Amniotic stem cell (primary cell): ENCODE results near the gene MCUB.
"Not testable (repeated sequence)": the region's sequence is repeated elsewhere in the genome, so short reads cannot be mapped to it uniquely, and the experiment has no call there.

Experiments
- DNase-seq: peaks from one replicate; lab custom pipeline; 2025; lab: John Stamatoyannopoulos, UW

The MCUB gene

GRCh38 chr4:109579997-109580396 is 20.0 kb downstream of the MCUB start:
- DNase-seq, result not testable (repeated sequence)

- DNase-seq, result no peak
Observed at GRCh38 chr4:109588176-109588575, 28.1 kb downstream of the MCUB start.

- no peak for DNase-seq
Observed at GRCh38 chr4:109589119-109589518, 29.1 kb downstream of the MCUB start.

- no peak for DNase-seq
Observed at GRCh38 chr4:109589605-109590004, 29.6 kb downstream of the MCUB start.

GRCh38 chr4:109590905-109591304 is 30.9 kb downstream of the MCUB start:
- DNase-seq, result no peak

GRCh38 chr4:109592367-109592766 is 32.3 kb downstream of the MCUB start:
- no peak for DNase-seq

- DNase-seq, result not testable (repeated sequence)
Observed at GRCh38 chr4:109595123-109595522, 35.1 kb downstream of the MCUB start.

GRCh38 chr4:109596420-109597085 is 36.5 kb downstream of the MCUB start:
- not testable (repeated sequence) for DNase-seq

GRCh38 chr4:109599046-109599652 is 39.1 kb downstream of the MCUB start:
- no peak for DNase-seq

- DNase-seq, result no peak
Observed at GRCh38 chr4:109600431-109600830, 40.4 kb downstream of the MCUB start.

- no peak for DNase-seq
Observed at GRCh38 chr4:109601336-109601735, 41.3 kb downstream of the MCUB start.

GRCh38 chr4:109607976-109608375 is 47.9 kb downstream of the MCUB start:
- DNase-seq, result no peak

- DNase-seq, result no peak
Observed at GRCh38 chr4:109608879-109609278, 48.8 kb downstream of the MCUB start.

GRCh38 chr4:109609431-109609830 is 49.4 kb downstream of the MCUB start:
- DNase-seq, result no peak

GRCh38 chr4:109610489-109610888 is 50.4 kb downstream of the MCUB start:
- DNase-seq, result no peak

- no peak for DNase-seq
Observed at GRCh38 chr4:109611045-109611646, 51.1 kb downstream of the MCUB start.

GRCh38 chr4:109614015-109614414 is 54.0 kb downstream of the MCUB start:
- DNase-seq, result no peak

- no peak for DNase-seq
Observed at GRCh38 chr4:109614466-109614865, 54.4 kb downstream of the MCUB start.

GRCh38 chr4:109615742-109616141 is 55.7 kb downstream of the MCUB start:
- DNase-seq, result no peak

- no peak for DNase-seq
Observed at GRCh38 chr4:109616243-109616642, 56.2 kb downstream of the MCUB start.

- DNase-seq, result no peak
Observed at GRCh38 chr4:109622626-109623025, 62.6 kb downstream of the MCUB start.

- no peak for DNase-seq
Observed at GRCh38 chr4:109624536-109624935, 64.5 kb downstream of the MCUB start.

GRCh38 chr4:109627361-109627760 is 67.3 kb downstream of the MCUB start:
- no peak for DNase-seq

GRCh38 chr4:109629775-109630174 is 69.7 kb downstream of the MCUB start:
- no peak for DNase-seq
